Liver (tissue), 9 donors: ENCODE results near the gene SKAP1. TPM values are rescaled to one million over a fixed set of nuclear protein-coding genes. Genes with fewer than 3 reads are reported as not detected.
"Not testable (repeated sequence)": the region's sequence is repeated elsewhere in the genome, so short reads cannot be mapped to it uniquely, and the experiment has no call there.

ENCODE experiments used
- DNase-seq: peaks from one replicate; pipeline ENCODE4 v3.0.0-alpha.2; 2017; ENCODE audit warnings: low spot score
- H3K27ac ChIP-seq, 2 donors: one replicate each; pipeline ENCODE4 v1.7.0; 2013; ENCODE audit warnings: inconsistent platforms in 2 of 2, low read length in 2 of 2, control low read depth in 1 of 2, low read depth in 1 of 2, mild to moderate bottlenecking in 1 of 2
- H3K27me3 ChIP-seq, 4 donors: one replicate each; pipeline versions ENCODE4 v1.6.1 to v1.7.0; 2013; ENCODE audit warnings: low read length in 3 of 4, inconsistent platforms in 1 of 4, mild to moderate bottlenecking in 1 of 4, moderate library complexity in 1 of 4; ENCODE audit not compliant: control insufficient read depth in 4 of 4, insufficient read depth in 4 of 4
- H3K36me3 ChIP-seq, 4 donors: one replicate each; pipeline versions ENCODE4 v1.6.1 to v1.7.0; 2013; ENCODE audit warnings: low read length in 3 of 4, mild to moderate bottlenecking in 3 of 4, low read depth in 1 of 4, moderate library complexity in 1 of 4; ENCODE audit not compliant: control insufficient read depth in 4 of 4, insufficient read depth in 3 of 4
- H3K4me1 ChIP-seq, 4 donors: one replicate each; pipeline versions ENCODE4 v1.6.1 to v1.7.0; 2013; ENCODE audit warnings: low read length in 3 of 4, mild to moderate bottlenecking in 3 of 4, moderate library complexity in 1 of 4; ENCODE audit not compliant: control insufficient read depth in 4 of 4, insufficient read depth in 4 of 4
- H3K4me3 ChIP-seq, 3 donors: one replicate each; pipeline versions ENCODE4 v1.6.1 to v1.7.0; 2013; ENCODE audit warnings: low read length in 3 of 3, control low read depth in 1 of 3, low read depth in 1 of 3, mild to moderate bottlenecking in 1 of 3
- H3K9ac ChIP-seq, 2 donors: one replicate each; pipeline ENCODE4 v1.7.0; 2013; ENCODE audit warnings: low read length in 2 of 2, mild to moderate bottlenecking in 2 of 2, moderate library complexity in 2 of 2, control low read depth in 1 of 2, low read depth in 1 of 2
- H3K9me3 ChIP-seq, 4 donors: one replicate each; pipeline versions ENCODE4 v1.6.1 to v1.7.0; 2013; ENCODE audit warnings: low read length in 3 of 4; ENCODE audit not compliant: control insufficient read depth in 4 of 4
- ATF3 ChIP-seq: IDR thresholded peaks from 2 replicates; pipeline ENCODE4 v1.6.1; 2016; ENCODE audit warnings: antibody characterized with exemption
- EGR1 ChIP-seq, 2 donors: IDR thresholded peaks; 2 replicates each; pipeline ENCODE4 v1.6.1; 2016 to 2018; ENCODE audit warnings: antibody characterized with exemption in 2 of 2, low read depth in 2 of 2
- FOXA1 ChIP-seq: IDR thresholded peaks from 2 replicates; pipeline ENCODE4 v1.6.1; 2016; ENCODE audit warnings: antibody characterized with exemption
- FOXA2 ChIP-seq: IDR thresholded peaks from 2 replicates; pipeline ENCODE4 v1.6.1; 2016; ENCODE audit warnings: antibody characterized with exemption
- HNF4A ChIP-seq, 2 donors: conservative IDR thresholded peaks; 2 replicates each; pipeline ENCODE4 v1.6.1; 2016; ENCODE audit warnings: antibody characterized with exemption in 2 of 2, mild to moderate bottlenecking in 2 of 2
- HNF4G ChIP-seq: IDR thresholded peaks from 2 replicates; pipeline ENCODE4 v1.6.1; 2016; ENCODE audit warnings: antibody characterized with exemption
- JUND ChIP-seq, 2 donors: IDR thresholded peaks; 2 replicates each; pipeline ENCODE4 v1.6.1; 2016; ENCODE audit warnings: antibody characterized with exemption in 2 of 2
- MAX ChIP-seq: IDR thresholded peaks from 2 replicates; pipeline ENCODE4 v1.6.1; 2016; ENCODE audit warnings: antibody characterized with exemption
- NR2F2 ChIP-seq: IDR thresholded peaks from 2 replicates; pipeline ENCODE4 v1.6.1; 2016; ENCODE audit warnings: antibody characterized with exemption
- RAD21 ChIP-seq, 2 donors: IDR thresholded peaks; 2 replicates each; pipeline ENCODE4 v1.6.1; 2016; ENCODE audit warnings: antibody characterized with exemption in 2 of 2, mild to moderate bottlenecking in 2 of 2
- REST ChIP-seq: IDR thresholded peaks from 2 replicates; pipeline ENCODE4 v1.6.1; 2016; ENCODE audit warnings: antibody characterized with exemption, mild to moderate bottlenecking
- RXRA ChIP-seq, 2 donors: IDR thresholded peaks; 2 replicates each; pipeline ENCODE4 v1.6.1; 2017 to 2018; ENCODE audit warnings: antibody characterized with exemption in 2 of 2, mild to moderate bottlenecking in 1 of 2
- SP1 ChIP-seq: IDR thresholded peaks from 2 replicates; pipeline ENCODE4 v1.6.1; 2018; ENCODE audit warnings: antibody characterized with exemption, mild to moderate bottlenecking
- TAF1 ChIP-seq: conservative IDR thresholded peaks from 2 replicates; pipeline ENCODE4 v1.6.1; 2016; ENCODE audit warnings: antibody characterized with exemption, mild to moderate bottlenecking
- YY1 ChIP-seq: IDR thresholded peaks from 2 replicates; pipeline ENCODE4 v1.6.1; 2016; ENCODE audit warnings: antibody characterized with exemption, mild to moderate bottlenecking
- WGBS: extraction: QIAGEN DNeasy Blood & Tissue Kit; methylation state at CpG from one replicate; pipeline ENCODE4 v1.1.7; 2013; 5-methylcytosine and 5-hydroxymethylcytosine counted together
- polyA plus RNA-seq, 2 donors: library from polyadenylated mRNA; stranded (reverse) in 1 of 2; unstranded in 1 of 2; fragments of 200-250 nt in 1 of 2; fragments of >200 nt in 1 of 2; fragmentation: Nextera tagmentation in 1 of 2; extraction: Ambion mirVana in 1 of 2; gene quantifications; one replicate each; pipeline versions ENCODE4 v1.2.1 to v1.2.3, GENCODE V29; 2013 to 2015
- total RNA-seq, 2 donors: library from RNA; depleted of rRNA; stranded (reverse); fragments of >200 nt; gene quantifications; one replicate each; pipeline ENCODE4 v1.2.3, GENCODE V29; 2014
- donor health status: healthy.
- donor health status: healthy.
- donor health status: healthy.
- donor health status: healthy.
- donor health status: healthy.

The SKAP1 gene
- total and polyA plus RNA-seq, 4 donors, result 2.5 to 20.8 (median 11.3) TPM

GRCh38 chr17:48247603-48248002 lies 182.4 kb downstream of the SKAP1 start:
- no peak for TF ChIP-seq JUND (IDR thresholded peaks at IDR 0.05)
- TF ChIP-seq ATF3, result no peak
- no peak for TF ChIP-seq FOXA1
- TF ChIP-seq HNF4G, result no peak
- no peak for TF ChIP-seq TAF1
- TF ChIP-seq RXRA (IDR thresholded peaks at IDR 0.05), result no peak
- TF ChIP-seq FOXA2, result no peak
- no peak for TF ChIP-seq RAD21 (IDR thresholded peaks at IDR 0.05)
- Histone ChIP-seq H3K4me1 (no peaks in the 10 kb centered on the region), H3K27ac (no peak overlapping the region), H3K36me3 (no peaks in the 10 kb centered on the region), H3K9me3 (no peaks in the 10 kb centered on the region), H3K27me3 (no peaks in the 10 kb centered on the region), H3K4me3 (no peak overlapping the region), H3K9ac (no peak overlapping the region)
- 84% methylated on average over 3 of the region's 3 CpGs for WGBS
- DNase-seq, result no peak

GRCh38 chr17:48247038-48247437 lies 183.0 kb downstream of the SKAP1 start:
- no peak overlapping the region for H3K9ac ChIP-seq
- H3K27ac ChIP-seq, result no peak overlapping the region
- H3K36me3 ChIP-seq, result no peaks in the 10 kb centered on the region
- H3K9me3 ChIP-seq, result no peaks in the 10 kb centered on the region
- no peaks in the 10 kb centered on the region for H3K4me1 ChIP-seq
- 58% methylated on average over 1 of the region's 1 CpG for WGBS
- H3K27me3 ChIP-seq, result no peaks in the 10 kb centered on the region
- TF ChIP-seq REST (no peak), ATF3 (no peak), FOXA2 (no peak), EGR1 (IDR thresholded peaks at IDR 0.05; ENCODE audit: low read depth in 2 of 2) (no peak)
- no peak overlapping the region for H3K4me3 ChIP-seq
- DNase-seq, result no peak

GRCh38 chr17:48246612-48247011 lies 183.4 kb downstream of the SKAP1 start:
- WGBS, result 77% methylated on average over 2 of the region's 2 CpGs

GRCh38 chr17:48245465-48246033 lies 184.5 kb downstream of the SKAP1 start:
- 88% methylated on average over 5 of the region's 5 CpGs for WGBS
- not testable (repeated sequence) for DNase-seq

More at GRCh38 chr17:48246612-48247011, 183.4 kb downstream of the SKAP1 start:
- Histone ChIP-seq H3K27me3 (no peaks in the 10 kb centered on the region), H3K27ac (no peak overlapping the region), H3K4me3 (no peak overlapping the region), H3K9me3 (no peaks in the 10 kb centered on the region), H3K9ac (no peak overlapping the region), H3K36me3 (no peaks in the 10 kb centered on the region), H3K4me1 (no peaks in the 10 kb centered on the region)
- TF ChIP-seq FOXA1, result no peak
- no peak for TF ChIP-seq SP1
- TF ChIP-seq EGR1 (IDR thresholded peaks at IDR 0.05; ENCODE audit: low read depth in 2 of 2), result no peak
- no peak for TF ChIP-seq HNF4A (conservative IDR thresholded peaks at IDR 0.05)
- TF ChIP-seq MAX, result no peak
- no peak for TF ChIP-seq YY1
- no peak for TF ChIP-seq RAD21 (IDR thresholded peaks at IDR 0.05)
- TF ChIP-seq FOXA2, result no peak
- no peak for TF ChIP-seq HNF4G
- no peak for TF ChIP-seq JUND (IDR thresholded peaks at IDR 0.05)
- no peak for TF ChIP-seq NR2F2
- no peak for DNase-seq

More at GRCh38 chr17:48245465-48246033, 184.5 kb downstream of the SKAP1 start:
- not testable (repeated sequence) for H3K4me3 ChIP-seq, H3K36me3 ChIP-seq, H3K27ac ChIP-seq, H3K27me3 ChIP-seq, H3K4me1 ChIP-seq, H3K9ac ChIP-seq, H3K9me3 ChIP-seq
